DOHH2 (cell line): Measurements from ENCODE around the gene GHR.

Experiments
- H3F3A ChIP-seq: fragments of 200-600 bp; sonication (generic), shearing (Covaris generic); 2 replicates; pipeline ENCODE4 v1.6.0; 2016; ENCODE audit warnings: antibody characterized with exemption, mild to moderate bottlenecking; ENCODE audit not compliant: control insufficient read depth, insufficient read depth
- H3K27ac ChIP-seq: fragments of 200-600 bp; sonication (generic); 2 replicates; pipeline ENCODE4 v1.5.1; 2014; ENCODE audit warnings: low read depth, mild to moderate bottlenecking, low read length, moderate library complexity
- H3K27me3 ChIP-seq: fragments of 200-600 bp; sonication (generic); 2 replicates; pipeline ENCODE4 v1.6.1; 2014; ENCODE audit warnings: mild to moderate bottlenecking, low read length, mixed read lengths; ENCODE audit not compliant: control insufficient read depth
- H3K36me3 ChIP-seq: fragments of 200-600 bp; sonication (generic); 2 replicates; pipeline ENCODE4 v1.6.1; 2014; ENCODE audit warnings: mild to moderate bottlenecking, low read length, moderate library complexity, mixed read lengths; ENCODE audit not compliant: control insufficient read depth
- H3K4me1 ChIP-seq: fragments of 200-600 bp; sonication (generic); 2 replicates; pipeline ENCODE4 v1.6.1; 2014; ENCODE audit warnings: mild to moderate bottlenecking, low read length, mixed read lengths; ENCODE audit not compliant: control insufficient read depth
- H3K4me2 ChIP-seq: fragments of 200-600 bp; sonication (generic); 2 replicates; pipeline ENCODE4 v1.6.0; 2014; ENCODE audit warnings: mild to moderate bottlenecking, low read length, moderate library complexity
- H3K4me3 ChIP-seq: fragments of 200-600 bp; sonication (generic); 2 replicates; pipeline ENCODE4 v1.5.1; 2014; ENCODE audit warnings: mild to moderate bottlenecking, low read length, mixed read lengths
- H3K79me2 ChIP-seq: fragments of 200-600 bp; sonication (generic); 2 replicates; pipeline ENCODE4 v1.6.1; 2014; ENCODE audit warnings: mild to moderate bottlenecking, low read length, mixed read lengths; ENCODE audit not compliant: control insufficient read depth
- H3K9me2 ChIP-seq: fragments of 200-600 bp; sonication (generic); replicated peaks from 2 replicates; pipeline ENCODE4 v1.6.1; 2014; ENCODE audit warnings: mild to moderate bottlenecking, low read length, mixed read lengths; ENCODE audit not compliant: control insufficient read depth
- H3K9me3 ChIP-seq: fragments of 200-600 bp; sonication (generic); 2 replicates; pipeline ENCODE4 v1.6.1; 2014; ENCODE audit warnings: antibody characterized with exemption, low read length, mixed read lengths; ENCODE audit not compliant: control insufficient read depth, insufficient read depth
- H4K20me1 ChIP-seq: fragments of 200-600 bp; sonication (generic); 2 replicates; pipeline ENCODE4 v1.6.0; 2014; ENCODE audit warnings: low read depth, mild to moderate bottlenecking, antibody characterized with exemption, low read length, moderate library complexity; ENCODE audit not compliant: control insufficient read depth, insufficient read depth
- EZH2phosphoT487 ChIP-seq: fragments of 200-600 bp; sonication (generic); IDR thresholded peaks from 2 replicates; pipeline ENCODE4 v1.6.1; 2017; ENCODE audit warnings: borderline replicate concordance, mild to moderate bottlenecking, antibody characterized with exemption, low read length, moderate library complexity, mixed read lengths
- TF ChIP-seq, protein P1 (sequence below): fragments of 200-600 bp; sonication (generic); IDR thresholded peaks from one replicate; pipeline ENCODE4 v1.5.1; 2014; ENCODE audit warnings: antibody characterized with exemption, mild to moderate bottlenecking, low read depth, low read length; ENCODE audit not compliant: poor library complexity, severe bottlenecking

GHR gene

DNA sequence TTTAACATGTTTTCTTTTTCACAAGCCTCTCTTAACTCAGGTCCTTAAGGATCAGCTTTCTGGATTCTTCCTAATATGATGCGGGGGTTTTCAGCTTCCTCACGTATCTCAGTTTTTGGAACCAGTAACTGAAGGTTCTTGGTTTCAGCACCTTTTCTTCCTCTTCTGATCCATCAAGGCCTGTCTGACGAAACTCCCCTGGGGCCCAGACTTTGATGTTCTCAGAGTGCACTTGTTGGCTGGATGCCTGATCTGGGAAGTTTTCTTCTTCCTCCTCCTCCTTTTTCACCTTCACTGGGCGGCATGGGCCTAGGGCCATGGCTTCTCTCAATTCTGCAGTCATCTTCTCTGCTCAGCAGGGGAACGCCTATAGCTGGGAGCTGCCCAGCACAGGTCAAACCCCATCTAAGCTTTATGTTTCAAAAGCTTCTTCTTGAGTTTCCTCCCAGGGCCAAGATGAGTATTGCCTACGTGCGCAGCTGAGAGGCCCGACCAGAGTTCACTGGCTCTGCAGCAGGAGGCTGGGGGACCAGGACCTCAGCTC lies 44.8 kb downstream of the GHR start:
- no peaks in the 10 kb centered on the region for H3K9me2 ChIP-seq
- no peaks in the 10 kb centered on the region for H3K9me3 ChIP-seq
- no peaks in the 10 kb centered on the region for H3K79me2 ChIP-seq
- H3K27me3 ChIP-seq, result no peaks in the 10 kb centered on the region
- H3K36me3 ChIP-seq, result no peaks in the 10 kb centered on the region
- TF ChIP-seq EZH2phosphoT487, result no peak
- TF ChIP-seq, protein P1, sequence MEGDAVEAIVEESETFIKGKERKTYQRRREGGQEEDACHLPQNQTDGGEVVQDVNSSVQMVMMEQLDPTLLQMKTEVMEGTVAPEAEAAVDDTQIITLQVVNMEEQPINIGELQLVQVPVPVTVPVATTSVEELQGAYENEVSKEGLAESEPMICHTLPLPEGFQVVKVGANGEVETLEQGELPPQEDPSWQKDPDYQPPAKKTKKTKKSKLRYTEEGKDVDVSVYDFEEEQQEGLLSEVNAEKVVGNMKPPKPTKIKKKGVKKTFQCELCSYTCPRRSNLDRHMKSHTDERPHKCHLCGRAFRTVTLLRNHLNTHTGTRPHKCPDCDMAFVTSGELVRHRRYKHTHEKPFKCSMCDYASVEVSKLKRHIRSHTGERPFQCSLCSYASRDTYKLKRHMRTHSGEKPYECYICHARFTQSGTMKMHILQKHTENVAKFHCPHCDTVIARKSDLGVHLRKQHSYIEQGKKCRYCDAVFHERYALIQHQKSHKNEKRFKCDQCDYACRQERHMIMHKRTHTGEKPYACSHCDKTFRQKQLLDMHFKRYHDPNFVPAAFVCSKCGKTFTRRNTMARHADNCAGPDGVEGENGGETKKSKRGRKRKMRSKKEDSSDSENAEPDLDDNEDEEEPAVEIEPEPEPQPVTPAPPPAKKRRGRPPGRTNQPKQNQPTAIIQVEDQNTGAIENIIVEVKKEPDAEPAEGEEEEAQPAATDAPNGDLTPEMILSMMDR, result no peak
- H3K4me3 ChIP-seq, result no peak overlapping the region
- H4K20me1 ChIP-seq, result no peaks in the 10 kb centered on the region
- no peak overlapping the region for H3K27ac ChIP-seq
- no peaks in the 10 kb centered on the region for H3K4me1 ChIP-seq
- H3F3A ChIP-seq, result no peaks in the 10 kb centered on the region
- no peak overlapping the region for H3K4me2 ChIP-seq

DNA sequence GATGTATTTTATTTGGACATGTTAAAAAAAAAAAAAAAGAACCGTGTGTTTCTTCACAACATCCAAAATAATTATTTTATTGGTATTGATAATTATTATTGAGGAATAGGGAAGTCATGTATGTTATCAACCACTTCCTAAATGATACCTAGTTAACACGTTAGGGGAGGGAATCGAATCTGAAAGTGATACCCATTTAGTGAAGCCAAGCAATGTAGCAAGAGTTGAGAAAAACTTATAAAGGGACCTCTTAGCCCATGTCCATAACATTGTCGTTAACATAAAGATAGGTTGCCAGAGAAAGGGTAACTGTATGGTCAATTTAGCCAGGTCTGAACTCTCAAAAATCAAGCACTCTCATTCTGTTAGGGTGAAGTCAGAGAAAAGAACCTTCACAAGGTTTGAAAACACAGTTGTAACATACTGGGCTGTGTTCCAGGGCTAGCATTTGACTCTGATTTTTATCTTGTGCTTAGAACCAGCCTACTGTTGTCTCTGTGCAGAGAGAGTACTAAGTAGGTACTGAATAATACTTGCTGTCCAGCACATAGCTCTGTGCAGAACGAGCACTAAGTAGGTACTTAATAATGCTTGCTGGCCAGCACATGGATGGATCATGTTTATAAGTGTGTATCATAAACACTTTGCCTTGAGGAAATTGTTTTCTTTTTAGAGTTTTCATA lies 60.4 kb downstream of the GHR start:
- Histone ChIP-seq H3K4me2 (no peak overlapping the region), H3K36me3 (no peaks in the 10 kb centered on the region), H3F3A (no peaks in the 10 kb centered on the region), H3K27me3 (no peaks in the 10 kb centered on the region), H3K9me3 (no peaks in the 10 kb centered on the region), H3K4me1 (no peaks in the 10 kb centered on the region), H3K9me2 (no peaks in the 10 kb centered on the region), H3K4me3 (no peak overlapping the region), H3K27ac (no peak overlapping the region), H4K20me1 (no peaks in the 10 kb centered on the region), H3K79me2 (no peaks in the 10 kb centered on the region)
- TF ChIP-seq, protein P1, result no peak
- TF ChIP-seq EZH2phosphoT487, result no peak

DNA sequence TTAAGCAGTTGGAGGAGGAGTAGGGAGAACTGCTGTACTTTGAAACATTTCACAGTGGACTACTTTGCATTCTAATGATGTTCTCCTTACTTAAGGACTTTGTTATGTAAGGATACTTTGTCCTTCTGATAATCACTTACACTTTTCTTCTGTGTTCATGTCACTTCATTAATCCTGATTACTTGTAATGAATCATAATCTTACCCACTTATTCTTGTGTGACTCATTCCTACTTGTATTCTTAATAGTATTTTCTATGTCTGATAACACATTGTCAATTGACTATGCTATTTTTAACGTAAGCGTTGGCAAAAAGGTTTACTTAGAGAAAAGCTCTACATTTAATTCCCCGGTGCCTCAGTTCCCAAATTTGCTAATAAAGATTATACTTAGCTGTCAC lies 63.8 kb downstream of the GHR start:
- no peaks in the 10 kb centered on the region for H4K20me1 ChIP-seq
- H3K79me2 ChIP-seq, result no peaks in the 10 kb centered on the region
- no peak overlapping the region for H3K4me3 ChIP-seq
- no peak overlapping the region for H3K27ac ChIP-seq
- H3K9me2 ChIP-seq, result no peaks in the 10 kb centered on the region
- no peaks in the 10 kb centered on the region for H3K36me3 ChIP-seq
- no peak overlapping the region for H3K4me2 ChIP-seq
- H3K9me3 ChIP-seq, result no peaks in the 10 kb centered on the region
- TF ChIP-seq, protein P1, result no peak
- no peak for TF ChIP-seq EZH2phosphoT487
- H3F3A ChIP-seq, result no peaks in the 10 kb centered on the region
- no peaks in the 10 kb centered on the region for H3K4me1 ChIP-seq
- H3K27me3 ChIP-seq, result no peaks in the 10 kb centered on the region
